Activated CD8-positive, alpha-beta T cell treated with anti-CD3 and anti-CD28 coated beads for 36 hours (primary cell): Measurements from ENCODE around the gene E2F2. TPM values are rescaled to one million over a fixed set of nuclear protein-coding genes. Genes with fewer than 3 reads are reported as not detected.

Experiments used
- ATAC-seq: fragments of 200-7000 bp; cut with Tn5 transposase; one replicate; pipeline ENCODE4 v1.10.0; 2021; ENCODE audit warnings: mild to moderate bottlenecking, moderate library complexity
- CTCF ChIA-PET: fragments of 350-600 bp; sonication (Branson Sonifier 250); formaldehyde crosslinking; loops from one replicate; lab custom pipeline; 2021; ENCODE audit warnings: antibody characterized with exemption; lab: Charles Lee
- POLR2A ChIA-PET: fragments of 350-600 bp; sonication (Branson Sonifier 250); formaldehyde crosslinking; loops from one replicate; lab custom pipeline; 2021; ENCODE audit warnings: antibody characterized with exemption; lab: Charles Lee
- DNase-seq: peaks from one replicate; pipeline ENCODE4 v3.0.0-alpha.2; 2020
- H3K27ac Mint-ChIP-seq: one replicate; pipeline ENCODE4 v1.8.0; 2021; ENCODE audit warnings: mild to moderate bottlenecking, mixed read lengths
- H3K27me3 Mint-ChIP-seq: one replicate; pipeline ENCODE4 v1.8.0; 2021; ENCODE audit warnings: mixed read lengths
- H3K36me3 Mint-ChIP-seq: one replicate; pipeline ENCODE4 v1.8.0; 2021; ENCODE audit warnings: low read depth, mixed read lengths
- H3K4me1 Mint-ChIP-seq: one replicate; pipeline ENCODE4 v1.8.0; 2021; ENCODE audit warnings: low read depth, mixed read lengths
- H3K4me3 Mint-ChIP-seq: one replicate; pipeline ENCODE4 v1.8.0; 2021; ENCODE audit warnings: mild to moderate bottlenecking, moderate library complexity, mixed read lengths
- H3K9me3 Mint-ChIP-seq: one replicate; pipeline ENCODE4 v1.8.0; 2021; ENCODE audit warnings: mixed read lengths
- intact Hi-C: fragments of 100-400 bp; cut with micrococcal nuclease; formaldehyde crosslinking; loops from one replicate; pipeline ENCODE4 v1.10.0; 2022
- total RNA-seq, 2 experiments: library from RNA; stranded (reverse); gene quantifications; one replicate each; pipeline ENCODE4 v1.2.3, GENCODE V29; 2021
- TF ChIP-seq, protein P1 (sequence below): fragments of 200-600 bp; IDR thresholded peaks from one replicate; pipeline ENCODE4 v1.8.0; 2022; ENCODE audit warnings: antibody characterized with exemption, mild to moderate bottlenecking

E2F2 gene
- total RNA-seq, 2 experiments from 2014 or later = 23.7 to 25.3 TPM

GRCh38 chr1:23483321-23484252 lies 47.4 kb downstream of the E2F2 start, which contains the start of gene ASAP3:
Gene ASAP3 (minus strand): TSS chr1:23484179. CDS start chr1:23484133, 46 bp downstream.
- peak; percentile 21 for DNase-seq
- Mint-ChIP-seq H3K4me1 (peaks cover 14% of the 10 kb centered on the region), H3K27ac (peak within 1 kb of the TSS; percentile 77), H3K4me3 (peak within 1 kb of the TSS; percentile 77), H3K36me3 (no peaks in the 10 kb centered on the region), H3K27me3 (peaks cover 20% of the 10 kb centered on the region), H3K9me3 (no peaks in the 10 kb centered on the region)
- POLR2A ChIA-PET = interaction anchor here (0.9 to 1.2 kb wide), 3 partner anchors 45 to 214 kb away, joined by 3 read pairs; no protein-coding TSS in a partner anchor
- ATAC-seq = peak; percentile 58
- TF ChIP-seq, protein P1, sequence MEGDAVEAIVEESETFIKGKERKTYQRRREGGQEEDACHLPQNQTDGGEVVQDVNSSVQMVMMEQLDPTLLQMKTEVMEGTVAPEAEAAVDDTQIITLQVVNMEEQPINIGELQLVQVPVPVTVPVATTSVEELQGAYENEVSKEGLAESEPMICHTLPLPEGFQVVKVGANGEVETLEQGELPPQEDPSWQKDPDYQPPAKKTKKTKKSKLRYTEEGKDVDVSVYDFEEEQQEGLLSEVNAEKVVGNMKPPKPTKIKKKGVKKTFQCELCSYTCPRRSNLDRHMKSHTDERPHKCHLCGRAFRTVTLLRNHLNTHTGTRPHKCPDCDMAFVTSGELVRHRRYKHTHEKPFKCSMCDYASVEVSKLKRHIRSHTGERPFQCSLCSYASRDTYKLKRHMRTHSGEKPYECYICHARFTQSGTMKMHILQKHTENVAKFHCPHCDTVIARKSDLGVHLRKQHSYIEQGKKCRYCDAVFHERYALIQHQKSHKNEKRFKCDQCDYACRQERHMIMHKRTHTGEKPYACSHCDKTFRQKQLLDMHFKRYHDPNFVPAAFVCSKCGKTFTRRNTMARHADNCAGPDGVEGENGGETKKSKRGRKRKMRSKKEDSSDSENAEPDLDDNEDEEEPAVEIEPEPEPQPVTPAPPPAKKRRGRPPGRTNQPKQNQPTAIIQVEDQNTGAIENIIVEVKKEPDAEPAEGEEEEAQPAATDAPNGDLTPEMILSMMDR = no peak
- CTCF ChIA-PET = interaction anchor here (0.7 to 5.1 kb wide), 9 partner anchors 13 to 154 kb away, joined by 3 to 64 read pairs (median 4); no protein-coding TSS in a partner anchor
- intact Hi-C loops = no loop called here

DNA sequence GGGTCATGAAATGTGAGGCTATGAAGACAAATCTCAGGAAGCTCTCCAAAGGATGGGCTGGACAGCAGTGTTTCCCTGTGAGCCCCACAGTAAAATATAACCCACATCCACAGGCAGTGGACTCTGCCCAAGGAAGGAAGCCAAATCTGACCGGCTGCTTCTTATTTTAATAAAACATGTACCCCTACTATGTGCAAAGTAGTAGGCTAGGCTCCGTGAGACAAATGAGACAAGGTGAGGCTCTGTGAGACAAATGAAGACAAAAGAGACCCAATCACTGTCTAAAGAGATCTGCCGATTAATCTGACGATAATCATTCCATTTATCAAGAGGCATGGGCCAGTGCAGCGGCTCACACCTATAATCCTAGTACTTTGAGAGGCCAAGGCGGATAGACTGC lies 49.1 kb downstream of the E2F2 start:
- ATAC-seq = no peak
- Mint-ChIP-seq H3K4me3 (no peak overlapping the region), H3K27ac (no peak overlapping the region), H3K36me3 (no peaks in the 10 kb centered on the region), H3K9me3 (no peaks in the 10 kb centered on the region), H3K4me1 (peaks cover 14% of the 10 kb centered on the region), H3K27me3 (peaks cover 19% of the 10 kb centered on the region)
- intact Hi-C loops = no loop called here
- TF ChIP-seq, protein P1 = no peak
- POLR2A ChIA-PET = interaction anchor here (1.0 to 1.4 kb wide), 2 partner anchors 137 to 297 kb away, joined by 3 read pairs; no protein-coding TSS in a partner anchor
- CTCF ChIA-PET = interaction anchor here (0.9 to 1.8 kb wide), 5 partner anchors 15 to 183 kb away, joined by 3 to 7 read pairs (median 3); no protein-coding TSS in a partner anchor
- no peak for DNase-seq

GRCh38 chr1:23481026-23481597 lies 49.9 kb downstream of the E2F2 start:
- intact Hi-C loops = no loop called here
- DNase-seq (no peak), ATAC-seq (no peak)
- peaks cover 19% of the 10 kb centered on the region for H3K27me3 Mint-ChIP-seq
- H3K4me1 Mint-ChIP-seq = peaks cover 14% of the 10 kb centered on the region
- H3K36me3 Mint-ChIP-seq = no peaks in the 10 kb centered on the region
- ChIA-PET CTCF (interaction anchor here (0.9 to 1.8 kb wide), 4 partner anchors 16 to 184 kb away, joined by 3 to 7 read pairs (median 3); no protein-coding TSS in a partner anchor), POLR2A (interaction anchor here (1.0 kb wide), 2 partner anchors 9 to 136 kb away, joined by 3 read pairs; no protein-coding TSS in a partner anchor)
- no peak overlapping the region for H3K4me3 Mint-ChIP-seq
- TF ChIP-seq, protein P1 = no peak
- no peaks in the 10 kb centered on the region for H3K9me3 Mint-ChIP-seq
- no peak overlapping the region for H3K27ac Mint-ChIP-seq

DNA sequence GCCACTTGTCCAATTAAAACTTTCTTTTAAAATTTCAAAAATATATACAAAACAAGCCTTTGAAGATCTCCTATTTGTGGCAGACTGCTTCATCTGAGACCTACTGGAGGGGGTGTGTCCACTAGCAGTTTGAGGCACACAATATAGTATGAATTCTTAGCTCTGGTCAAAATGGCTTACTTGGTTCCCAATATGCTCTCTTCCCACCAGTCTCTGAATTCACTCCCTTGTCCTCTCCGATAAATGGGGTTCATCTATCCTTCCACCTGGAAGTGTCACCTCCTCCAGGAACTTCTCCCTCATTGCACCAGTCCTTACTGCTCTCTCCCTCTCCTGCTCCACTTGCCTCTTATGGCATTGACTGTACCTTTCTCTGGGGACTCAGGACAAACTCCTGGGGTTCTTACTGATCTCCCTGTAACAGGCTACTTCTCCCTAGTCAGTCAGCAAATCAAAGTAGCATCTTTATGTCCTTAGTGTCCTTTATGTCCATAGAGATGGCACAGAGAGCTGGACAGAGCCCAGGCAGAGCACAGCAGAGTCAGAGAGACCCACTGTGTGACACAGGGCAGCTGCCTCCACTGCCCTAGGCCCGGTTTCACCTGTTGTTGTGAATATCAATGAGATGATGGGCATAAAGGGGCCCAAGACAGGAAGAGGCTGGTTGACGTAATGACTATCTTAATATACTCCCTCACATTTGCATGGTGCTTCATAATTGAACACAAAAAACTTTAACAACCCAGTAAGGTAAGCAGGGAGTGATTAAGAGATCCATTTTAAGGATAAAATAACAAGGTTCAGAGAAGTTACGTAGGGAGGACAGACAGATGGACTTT lies 50.6 kb downstream of the E2F2 start:
- Mint-ChIP-seq H3K4me1 (peaks cover 14% of the 10 kb centered on the region), H3K27ac (no peak overlapping the region), H3K4me3 (no peak overlapping the region), H3K27me3 (peaks cover 16% of the 10 kb centered on the region), H3K36me3 (no peaks in the 10 kb centered on the region), H3K9me3 (no peaks in the 10 kb centered on the region)
- no peak for DNase-seq
- intact Hi-C loops = no loop called here
- ATAC-seq = no peak
- TF ChIP-seq, protein P1 = no peak
- POLR2A ChIA-PET = interaction anchor here (1.0 kb wide), 1 partner anchor 10 kb away, joined by 3 read pairs; no protein-coding TSS in a partner anchor
- CTCF ChIA-PET = interaction anchor here (1.4 to 1.8 kb wide), 2 partner anchors 17 to 185 kb away, joined by 3 to 7 read pairs; no protein-coding TSS in a partner anchor
